Right kidney (tissue), 1 donor: ENCODE measurements around the gene RUBCNL.

Experiments used
- DNase-seq: peaks from one replicate; pipeline ENCODE4 v3.0.0-alpha.2; 2016

The RUBCNL gene

GRCh38 chr13:46340631-46341111 is 46.4 kb downstream of the RUBCNL start:
- no peak for DNase-seq

- DNase-seq = no peak
Measured at GRCh38 chr13:46340011-46340410, 47.0 kb downstream of the RUBCNL start.

GRCh38 chr13:46339035-46339666 is 47.9 kb downstream of the RUBCNL start:
- no peak for DNase-seq

GRCh38 chr13:46337700-46338099 is 49.4 kb downstream of the RUBCNL start:
- no peak for DNase-seq

- no peak for DNase-seq
Measured at GRCh38 chr13:46334035-46334822, 52.8 kb downstream of the RUBCNL start.

GRCh38 chr13:46332772-46333171 is 54.3 kb downstream of the RUBCNL start:
- no peak for DNase-seq

GRCh38 chr13:46329624-46330023 is 57.4 kb downstream of the RUBCNL start:
- DNase-seq = no peak

GRCh38 chr13:46327246-46327645 is 59.8 kb downstream of the RUBCNL start:
- no peak for DNase-seq

- DNase-seq = no peak
Measured at GRCh38 chr13:46324976-46325375, 62.1 kb downstream of the RUBCNL start.

- peak; percentile 26 for DNase-seq
Measured at GRCh38 chr13:46321494-46322225, 65.4 kb downstream of the RUBCNL start.

- DNase-seq = no peak
Measured at GRCh38 chr13:46320821-46321220, 66.2 kb downstream of the RUBCNL start.

- DNase-seq = no peak
Measured at GRCh38 chr13:46320406-46320805, 66.6 kb downstream of the RUBCNL start.

- no peak for DNase-seq
Measured at GRCh38 chr13:46318986-46319385, 68.1 kb downstream of the RUBCNL start.

- DNase-seq = no peak
Measured at GRCh38 chr13:46317120-46317519, 69.9 kb downstream of the RUBCNL start.

- DNase-seq = no peak
Measured at GRCh38 chr13:46315491-46316075, 71.5 kb downstream of the RUBCNL start.

- no peak for DNase-seq
Measured at GRCh38 chr13:46315036-46315435, 72.0 kb downstream of the RUBCNL start.

GRCh38 chr13:46314587-46314986 is 72.5 kb downstream of the RUBCNL start:
- no peak for DNase-seq

GRCh38 chr13:46313432-46314257 is 73.4 kb downstream of the RUBCNL start:
- no peak for DNase-seq

- no peak for DNase-seq
Measured at GRCh38 chr13:46313024-46313423, 74.0 kb downstream of the RUBCNL start.

GRCh38 chr13:46311217-46311616 is 75.8 kb downstream of the RUBCNL start:
- DNase-seq = no peak

GRCh38 chr13:46310066-46310465 is 77.0 kb downstream of the RUBCNL start:
- DNase-seq = no peak

- DNase-seq = no peak
Measured at GRCh38 chr13:46307554-46307953, 79.5 kb downstream of the RUBCNL start.
